H9 (cell line): Measurements from ENCODE around the gene EPS8. TPM values are rescaled to one million over a fixed set of nuclear protein-coding genes. Genes with fewer than 3 reads are reported as not detected.

Experiments
- DNase-seq: peaks from one replicate; pipeline ENCODE4 v3.0.0-alpha.2; 2017
- H2AFZ ChIP-seq: one replicate; pipeline ENCODE4 v1.6.1; 2013; ENCODE audit warnings: mild to moderate bottlenecking, low read length, control low read depth, moderate library complexity
- H2AK5ac ChIP-seq: 2 replicates; pipeline ENCODE4 v1.6.1; 2013; ENCODE audit warnings: low read length, control low read depth, mixed read lengths; ENCODE audit not compliant: insufficient read length
- H2BK120ac ChIP-seq: one replicate; pipeline ENCODE4 v1.6.1; 2013; ENCODE audit warnings: low read depth, mild to moderate bottlenecking, low read length, control low read depth, inconsistent platforms; ENCODE audit not compliant: poor library complexity, severe bottlenecking
- H2BK12ac ChIP-seq: 2 replicates; pipeline ENCODE4 v1.6.1; 2013; ENCODE audit warnings: low read length, control low read depth, mixed read lengths, low read depth; ENCODE audit not compliant: insufficient read length
- H2BK15ac ChIP-seq: 2 replicates; pipeline ENCODE4 v1.6.1; 2013; ENCODE audit warnings: low read depth, low read length, control low read depth
- H2BK20ac ChIP-seq: one replicate; pipeline ENCODE4 v1.6.1; 2013; ENCODE audit warnings: low read depth, mild to moderate bottlenecking, low read length, control low read depth, inconsistent platforms; ENCODE audit not compliant: poor library complexity, severe bottlenecking
- H2BK5ac ChIP-seq: 2 replicates; pipeline ENCODE4 v1.6.1; 2013; ENCODE audit warnings: low read length, control low read depth, mixed read lengths; ENCODE audit not compliant: insufficient read length
- H3K14ac ChIP-seq: 2 replicates; pipeline ENCODE4 v1.6.1; 2013; ENCODE audit warnings: low read length, control low read depth; ENCODE audit not compliant: insufficient read depth
- H3K18ac ChIP-seq: 2 replicates; pipeline ENCODE4 v1.6.1; 2013; ENCODE audit warnings: low read depth, mild to moderate bottlenecking, mixed read lengths, low read length, control low read depth; ENCODE audit not compliant: insufficient read length
- H3K23ac ChIP-seq: 2 replicates; pipeline ENCODE4 v1.6.1; 2013; ENCODE audit warnings: low read length, control low read depth, mixed read lengths, low read depth; ENCODE audit not compliant: insufficient read length
- H3K23me2 ChIP-seq: 2 replicates; pipeline ENCODE4 v1.6.1; 2013; ENCODE audit warnings: low read depth, mild to moderate bottlenecking, mixed read lengths, low read length, control low read depth; ENCODE audit not compliant: insufficient read length, poor library complexity, severe bottlenecking
- H3K27ac ChIP-seq: 2 replicates; pipeline ENCODE4 v1.5.1; 2013; ENCODE audit warnings: low read length, control low read depth, mixed read lengths, low read depth; ENCODE audit not compliant: insufficient read length
- H3K27me3 ChIP-seq: 2 replicates; pipeline ENCODE4 v1.6.1; 2013; ENCODE audit warnings: low read length, control low read depth, inconsistent platforms; ENCODE audit not compliant: insufficient read depth
- H3K4ac ChIP-seq: 2 replicates; pipeline ENCODE4 v1.6.1; 2013; ENCODE audit warnings: low read depth, mild to moderate bottlenecking, control low read depth, inconsistent platforms, low read length, moderate library complexity
- H3K4me1 ChIP-seq: 2 replicates; pipeline ENCODE4 v1.6.1; 2013; ENCODE audit warnings: low read length, control low read depth, inconsistent platforms; ENCODE audit not compliant: insufficient read depth
- H3K4me2 ChIP-seq: 2 replicates; pipeline ENCODE4 v1.6.1; 2013; ENCODE audit warnings: low read length, control low read depth, mixed read lengths; ENCODE audit not compliant: insufficient read length, insufficient read depth
- H3K56ac ChIP-seq: 2 replicates; pipeline ENCODE4 v1.6.1; 2013; ENCODE audit warnings: low read depth, mild to moderate bottlenecking, mixed read lengths, low read length, control low read depth; ENCODE audit not compliant: insufficient read length
- H3K79me1 ChIP-seq: 2 replicates; pipeline ENCODE4 v1.6.1; 2013; ENCODE audit warnings: low read depth, mild to moderate bottlenecking, moderate library complexity, low read length, control low read depth, inconsistent platforms; ENCODE audit not compliant: insufficient read depth, poor library complexity, severe bottlenecking
- H3K79me2 ChIP-seq: 2 replicates; pipeline ENCODE4 v1.6.1; 2013; ENCODE audit warnings: low read length, control low read depth, inconsistent platforms; ENCODE audit not compliant: insufficient read depth
- H3K9ac ChIP-seq: 2 replicates; pipeline ENCODE4 v1.6.1; 2013; ENCODE audit warnings: low read length, control low read depth, mixed read lengths; ENCODE audit not compliant: insufficient read length; ENCODE audit errors: extremely low read depth
- H3K9me3 ChIP-seq: one replicate; pipeline ENCODE4 v1.6.1; 2013; ENCODE audit warnings: low read depth, low read length, inconsistent platforms; ENCODE audit not compliant: control insufficient read depth
- H3T11ph ChIP-seq: one replicate; pipeline ENCODE4 v1.6.1; 2013; ENCODE audit warnings: mild to moderate bottlenecking, low read length, control low read depth, inconsistent platforms
- H4K20me1 ChIP-seq: one replicate; pipeline ENCODE4 v1.6.1; 2013; ENCODE audit not compliant: control insufficient read depth, insufficient read length, insufficient read depth
- H4K5ac ChIP-seq: 2 replicates; pipeline ENCODE4 v1.6.1; 2013; ENCODE audit warnings: low read depth, mild to moderate bottlenecking, mixed read lengths, low read length, control low read depth; ENCODE audit not compliant: insufficient read length
- H4K8ac ChIP-seq: replicated peaks from 2 replicates; pipeline ENCODE4 v1.6.1; 2013; ENCODE audit warnings: low read length, control low read depth, mixed read lengths, low read depth; ENCODE audit not compliant: insufficient read length
- H4K91ac ChIP-seq: 2 replicates; pipeline ENCODE4 v1.6.1; 2013; ENCODE audit warnings: low read depth, mild to moderate bottlenecking, moderate library complexity, mixed read lengths, low read length, control low read depth; ENCODE audit not compliant: insufficient read length
- H3K27ac Mint-ChIP-seq, 3 experiments: 2 replicates in 2 of 3; 3 replicates in 1 of 3; pipeline ENCODE4 v1.8.0; 2020 to 2021; ENCODE audit warnings: mixed read lengths in 3 of 3, mild to moderate bottlenecking in 1 of 3, moderate library complexity in 1 of 3
- H3K27me3 Mint-ChIP-seq: 2 replicates; pipeline ENCODE4 v1.8.0; 2021; ENCODE audit warnings: low read depth, mild to moderate bottlenecking, moderate library complexity, mixed read lengths
- H3K36me3 Mint-ChIP-seq, 3 experiments: 2 replicates in 2 of 3; 3 replicates in 1 of 3; pipeline ENCODE4 v1.8.0; 2020 to 2021; ENCODE audit warnings: low read depth in 3 of 3, mixed read lengths in 3 of 3; ENCODE audit not compliant: insufficient read depth in 1 of 3
- H3K4me1 Mint-ChIP-seq, 2 experiments: 2 replicates each; pipeline ENCODE4 v1.8.0; 2020; ENCODE audit warnings: mixed read lengths in 2 of 2
- H3K4me3 Mint-ChIP-seq, 2 experiments: 2 replicates in 1 of 2; 3 replicates in 1 of 2; pipeline ENCODE4 v1.8.0; 2020 to 2021; ENCODE audit warnings: mild to moderate bottlenecking in 2 of 2, mixed read lengths in 2 of 2, moderate library complexity in 1 of 2
- H3K9me3 Mint-ChIP-seq, 2 experiments: 2 replicates in 1 of 2; 3 replicates in 1 of 2; pipeline ENCODE4 v1.8.0; 2020; ENCODE audit warnings: mild to moderate bottlenecking in 2 of 2, mixed read lengths in 2 of 2, moderate library complexity in 1 of 2
- CTCF ChIP-seq: fragments of 200-600 bp; sonication (generic); conservative IDR thresholded peaks from 3 replicates; pipeline ENCODE4 v1.8.0; 2021; ENCODE audit warnings: antibody characterized with exemption, mild to moderate bottlenecking
- WGBS: extraction: QIAGEN DNeasy Blood & Tissue Kit; methylation state at CpG from one replicate; pipeline ENCODE4 v1.1.7; 2013; ENCODE audit warnings: missing lambda C conversion rate, low lambda C conversion rate, mixed read lengths; ENCODE audit not compliant: insufficient read length; ENCODE audit errors: extremely low coverage; 5-methylcytosine and 5-hydroxymethylcytosine counted together
- total RNA-seq: library from RNA; stranded (reverse); gene quantifications from 2 replicates; pipeline ENCODE4 v1.2.1, GENCODE V29; 2021

EPS8 gene
- total RNA-seq, 1 experiment from 2014 or later, result 2.2 TPM

GRCh38 chr12:15824516-15824915, 35.3 kb upstream of the EPS8 start:
- Histone ChIP-seq H3K79me2 (no peaks in the 10 kb centered on the region), H3K27ac (no peak overlapping the region), H2BK12ac (no peak overlapping the region), H3K14ac (no peak overlapping the region), H4K20me1 (no peaks in the 10 kb centered on the region), H4K5ac (no peak overlapping the region), H3K9ac (no peak overlapping the region), H3K9me3 (no peaks in the 10 kb centered on the region), H3K23ac (no peak overlapping the region), H3K4ac (no peak overlapping the region), H2BK15ac (no peak overlapping the region), H2AK5ac (no peak overlapping the region), H3K27me3 (no peaks in the 10 kb centered on the region), H2AFZ (no peak overlapping the region), H3K23me2 (no peaks in the 10 kb centered on the region), H2BK120ac (no peak overlapping the region), H3T11ph (no peak overlapping the region), H3K4me1 (no peaks in the 10 kb centered on the region), H3K79me1 (no peaks in the 10 kb centered on the region), H2BK5ac (no peak overlapping the region), H2BK20ac (no peak overlapping the region), H3K18ac (no peak overlapping the region), H4K91ac (no peak overlapping the region), H3K4me2 (no peak overlapping the region), H3K56ac (no peak overlapping the region), H4K8ac (no peak overlapping the region)
- Mint-ChIP-seq H3K4me1 (peaks cover 10 to 12% of the 10 kb centered on the region in 2 experiments), H3K4me3 (no peak overlapping the region), H3K27ac (no peak overlapping the region), H3K36me3 (no peaks in the 10 kb centered on the region), H3K9me3 (no peaks in the 10 kb centered on the region), H3K27me3 (no peaks in the 10 kb centered on the region)
- WGBS, result no CpG with 5 or more reads among the region's 3 CpGs
- no peak for DNase-seq
- TF ChIP-seq CTCF, result no peak
